DOHH2 (cell line): ENCODE results near the gene RIOX2.

ENCODE experiments used
- EZH2phosphoT487 ChIP-seq: fragments of 200-600 bp; sonication (generic); IDR thresholded peaks from 2 replicates; pipeline ENCODE4 v1.6.1; 2017; ENCODE audit warnings: borderline replicate concordance, mild to moderate bottlenecking, antibody characterized with exemption, low read length, moderate library complexity, mixed read lengths
- TF ChIP-seq, protein P1 (sequence below): fragments of 200-600 bp; sonication (generic); IDR thresholded peaks from one replicate; pipeline ENCODE4 v1.5.1; 2014; ENCODE audit warnings: antibody characterized with exemption, mild to moderate bottlenecking, low read depth, low read length; ENCODE audit not compliant: poor library complexity, severe bottlenecking

DNA sequence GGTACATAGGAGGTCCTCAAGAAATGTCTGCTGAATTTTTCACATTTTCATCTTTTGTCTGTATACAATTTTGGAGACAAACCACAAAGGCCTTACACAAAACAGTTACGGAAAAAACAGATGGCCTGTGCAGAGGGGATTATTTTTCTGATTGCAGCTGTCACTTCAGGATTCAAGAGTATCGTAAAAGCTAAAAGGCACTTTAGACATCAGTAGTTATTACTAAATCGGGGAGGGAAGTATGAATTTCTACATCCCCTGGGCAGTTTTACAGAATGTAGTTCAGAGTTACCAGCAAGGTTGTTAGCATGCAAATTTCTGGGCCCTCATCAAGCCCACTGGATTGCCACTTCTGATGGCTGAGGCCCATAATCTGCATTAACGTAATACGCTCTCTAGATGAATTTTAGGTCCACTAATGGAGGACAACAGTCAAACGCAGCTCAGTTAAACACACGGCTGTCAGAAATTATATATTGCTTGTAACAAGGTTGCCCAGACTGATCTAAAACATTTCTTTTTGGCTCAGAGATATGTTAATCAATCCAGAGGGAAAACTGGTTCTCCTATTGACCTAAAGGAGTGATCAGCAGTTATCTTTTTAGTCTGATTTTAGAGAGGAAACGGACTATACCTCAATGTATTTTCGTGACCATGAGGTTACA, 1.1 kb downstream of the RIOX2 start:
- TF ChIP-seq, protein P1, sequence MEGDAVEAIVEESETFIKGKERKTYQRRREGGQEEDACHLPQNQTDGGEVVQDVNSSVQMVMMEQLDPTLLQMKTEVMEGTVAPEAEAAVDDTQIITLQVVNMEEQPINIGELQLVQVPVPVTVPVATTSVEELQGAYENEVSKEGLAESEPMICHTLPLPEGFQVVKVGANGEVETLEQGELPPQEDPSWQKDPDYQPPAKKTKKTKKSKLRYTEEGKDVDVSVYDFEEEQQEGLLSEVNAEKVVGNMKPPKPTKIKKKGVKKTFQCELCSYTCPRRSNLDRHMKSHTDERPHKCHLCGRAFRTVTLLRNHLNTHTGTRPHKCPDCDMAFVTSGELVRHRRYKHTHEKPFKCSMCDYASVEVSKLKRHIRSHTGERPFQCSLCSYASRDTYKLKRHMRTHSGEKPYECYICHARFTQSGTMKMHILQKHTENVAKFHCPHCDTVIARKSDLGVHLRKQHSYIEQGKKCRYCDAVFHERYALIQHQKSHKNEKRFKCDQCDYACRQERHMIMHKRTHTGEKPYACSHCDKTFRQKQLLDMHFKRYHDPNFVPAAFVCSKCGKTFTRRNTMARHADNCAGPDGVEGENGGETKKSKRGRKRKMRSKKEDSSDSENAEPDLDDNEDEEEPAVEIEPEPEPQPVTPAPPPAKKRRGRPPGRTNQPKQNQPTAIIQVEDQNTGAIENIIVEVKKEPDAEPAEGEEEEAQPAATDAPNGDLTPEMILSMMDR = no peak
- TF ChIP-seq EZH2phosphoT487 = no peak
